ENCODE measurements around the gene FABP3.

The FABP3 gene

GRCh38 chr1:31372751-31373055 is 173 bp downstream of the FABP3 start:
- Histone ChIP-seq H3K9me3 (replicated peaks; ENCODE audit: insufficient read depth, low read length) (no peaks in the 10 kb centered on the region), H3K27ac (ENCODE audit: low read length) (no peak overlapping the region), H3K4me2 (ENCODE audit: low read depth, low read length) (no peak overlapping the region), H3K27me3 (replicated peaks; ENCODE audit: insufficient read depth, low read length) (no peaks in the 10 kb centered on the region), H3K4me1 (ENCODE audit: low read length) (no peaks in the 10 kb centered on the region), H3K9me2 (replicated peaks; ENCODE audit: insufficient read depth, low read length) (no peaks in the 10 kb centered on the region), H3K4me3 (ENCODE audit: low read length) (no peak overlapping the region), H3K36me3 (replicated peaks; ENCODE audit: insufficient read depth, low read length) (no peaks in the 10 kb centered on the region), H4K20me1 (ENCODE audit: insufficient read depth, low read length) (no peaks in the 10 kb centered on the region), H2AFZ (ENCODE audit: low read length) (no peak overlapping the region), H3K79me2 (ENCODE audit: low read length) (no peaks in the 10 kb centered on the region), H3F3A (ENCODE audit: insufficient read depth, low read length) (no peaks in the 10 kb centered on the region), H3K9ac (ENCODE audit: low read length) (no peak overlapping the region)
- DNase-seq, result no peak
- TF ChIP-seq EZH2 (optimal IDR thresholded peaks at IDR 0.05; ENCODE audit: low read depth, low read length), result no peak
- no peak for TF ChIP-seq EZH2phosphoT487 (IDR thresholded peaks at IDR 0.05; ENCODE audit: low read length)
- TF ChIP-seq CTCF (IDR thresholded peaks at IDR 0.05; ENCODE audit: low read length), result no peak

GRCh38 chr1:31372051-31372450 is 825 bp downstream of the FABP3 start:
- TF ChIP-seq EZH2phosphoT487 (IDR thresholded peaks at IDR 0.05; ENCODE audit: low read length) (no peak), EZH2 (optimal IDR thresholded peaks at IDR 0.05; ENCODE audit: low read depth, low read length) (no peak), CTCF (IDR thresholded peaks at IDR 0.05; ENCODE audit: low read length) (no peak)
- no peaks in the 10 kb centered on the region for H3K79me2 ChIP-seq (ENCODE audit: low read length)
- H4K20me1 ChIP-seq (ENCODE audit: insufficient read depth, low read length), result no peaks in the 10 kb centered on the region
- H3K4me3 ChIP-seq (ENCODE audit: low read length), result no peak overlapping the region
- H3F3A ChIP-seq (ENCODE audit: insufficient read depth, low read length), result no peaks in the 10 kb centered on the region
- H3K36me3 ChIP-seq (replicated peaks; ENCODE audit: insufficient read depth, low read length), result no peaks in the 10 kb centered on the region
- H3K4me2 ChIP-seq (ENCODE audit: low read depth, low read length), result no peak overlapping the region
- no peak overlapping the region for H3K9ac ChIP-seq (ENCODE audit: low read length)
- DNase-seq, result no peak
- no peaks in the 10 kb centered on the region for H3K9me3 ChIP-seq (replicated peaks; ENCODE audit: insufficient read depth, low read length)
- no peaks in the 10 kb centered on the region for H3K4me1 ChIP-seq (ENCODE audit: low read length)
- H3K27ac ChIP-seq (ENCODE audit: low read length), result no peak overlapping the region
- H2AFZ ChIP-seq (ENCODE audit: low read length), result no peak overlapping the region
- no peaks in the 10 kb centered on the region for H3K9me2 ChIP-seq (replicated peaks; ENCODE audit: insufficient read depth, low read length)
- H3K27me3 ChIP-seq (replicated peaks; ENCODE audit: insufficient read depth, low read length), result no peaks in the 10 kb centered on the region

- H3K9me2 ChIP-seq (replicated peaks; ENCODE audit: insufficient read depth, low read length), result no peaks in the 10 kb centered on the region
- H2AFZ ChIP-seq (ENCODE audit: low read length), result no peak overlapping the region
- H3K36me3 ChIP-seq (replicated peaks; ENCODE audit: insufficient read depth, low read length), result no peaks in the 10 kb centered on the region
- TF ChIP-seq EZH2 (optimal IDR thresholded peaks at IDR 0.05; ENCODE audit: low read depth, low read length), result no peak
- no peak for TF ChIP-seq EZH2phosphoT487 (IDR thresholded peaks at IDR 0.05; ENCODE audit: low read length)
- TF ChIP-seq CTCF (IDR thresholded peaks at IDR 0.05; ENCODE audit: low read length), result no peak
- no peak overlapping the region for H3K4me2 ChIP-seq (ENCODE audit: low read depth, low read length)
- H3K4me1 ChIP-seq (ENCODE audit: low read length), result no peaks in the 10 kb centered on the region
- no peaks in the 10 kb centered on the region for H3K9me3 ChIP-seq (replicated peaks; ENCODE audit: insufficient read depth, low read length)
- no peaks in the 10 kb centered on the region for H3K27me3 ChIP-seq (replicated peaks; ENCODE audit: insufficient read depth, low read length)
- no peak overlapping the region for H3K27ac ChIP-seq (ENCODE audit: low read length)
- no peak overlapping the region for H3K9ac ChIP-seq (ENCODE audit: low read length)
- H3F3A ChIP-seq (ENCODE audit: insufficient read depth, low read length), result no peaks in the 10 kb centered on the region
- no peaks in the 10 kb centered on the region for H4K20me1 ChIP-seq (ENCODE audit: insufficient read depth, low read length)
- no peaks in the 10 kb centered on the region for H3K79me2 ChIP-seq (ENCODE audit: low read length)
- no peak for DNase-seq
- no peak overlapping the region for H3K4me3 ChIP-seq (ENCODE audit: low read length)
Measured at GRCh38 chr1:31371121-31371959, 1.5 kb downstream of the FABP3 start.

Data from MM.1S (cell line).